H1 (cell line): ENCODE measurements around the gene BIVM. TPM values are rescaled to one million over a fixed set of nuclear protein-coding genes. Genes with fewer than 3 reads are reported as not detected.

Experiments
- CTCF ChIA-PET: fragments of 300-600 bp; sonication (Branson Sonifier 250); formaldehyde crosslinking; loops from one replicate; lab custom pipeline; 2021; ENCODE audit not compliant: partially characterized antibody; lab: Charles Lee
- POLR2A ChIA-PET: fragments of 300-600 bp; sonication (Branson Sonifier 250); formaldehyde crosslinking; loops from one replicate; lab custom pipeline; 2021; ENCODE audit warnings: inconsistent platforms; ENCODE audit not compliant: partially characterized antibody; lab: Charles Lee
- DNase-seq, 2 experiments: peaks; one replicate each; pipeline versions ENCODE4 v3.0.0 to v3.0.0-alpha.2; 2010 to 2022; ENCODE audit warnings: low spot score in 2 of 2, low read depth in 1 of 2, mixed read lengths in 1 of 2
- FAIRE-seq: peaks from 2 replicates; lab custom pipeline; 2011; peaks lifted over from hg19 to GRCh38; lab: Jason Lieb, UNC
- H2AFZ ChIP-seq: 2 replicates; pipeline ENCODE4 v1.8.1; 2012; ENCODE audit warnings: low read length, inconsistent platforms
- H2AK5ac ChIP-seq: 2 replicates; pipeline ENCODE4 v1.6.1; 2013; ENCODE audit warnings: low read depth, low read length
- H2BK120ac ChIP-seq: replicated peaks from 2 replicates; pipeline ENCODE3; 2013; ENCODE audit warnings: low read depth, low read length, inconsistent platforms
- H2BK12ac ChIP-seq: 2 replicates; pipeline ENCODE4 v1.6.1; 2013; ENCODE audit warnings: low read depth, low read length
- H2BK15ac ChIP-seq: 2 replicates; pipeline ENCODE4 v1.6.1; 2013; ENCODE audit warnings: low read length
- H2BK20ac ChIP-seq: 2 replicates; pipeline ENCODE4 v1.6.1; 2013; ENCODE audit warnings: low read length
- H2BK5ac ChIP-seq: 2 replicates; pipeline ENCODE4 v1.6.1; 2013; ENCODE audit warnings: low read depth, low read length
- H3K14ac ChIP-seq: 2 replicates; pipeline ENCODE4 v1.6.1; 2013; ENCODE audit warnings: inconsistent platforms; ENCODE audit not compliant: insufficient read length
- H3K18ac ChIP-seq: 2 replicates; pipeline ENCODE4 v1.6.1; 2013; ENCODE audit warnings: low read length; ENCODE audit errors: extremely low read depth
- H3K23ac ChIP-seq: 2 replicates; pipeline ENCODE4 v1.6.1; 2013; ENCODE audit warnings: inconsistent platforms; ENCODE audit not compliant: insufficient read length
- H3K23me2 ChIP-seq: 2 replicates; pipeline ENCODE4 v1.6.1; 2013; ENCODE audit warnings: low read depth, low read length
- H3K27ac ChIP-seq: 2 replicates; pipeline ENCODE4 v1.6.1; 2011; ENCODE audit warnings: low read depth, low read length, inconsistent platforms
- H3K27me3 ChIP-seq, 4 experiments: replicated peaks in 1 of 4; 1 replicate in 1 of 4; 2 replicates in 3 of 4; pipeline versions ENCODE4 v1.6.1 to v1.8.1; 2011 to 2013; ENCODE audit warnings: low read length in 3 of 4, mild to moderate bottlenecking in 3 of 4, inconsistent platforms in 2 of 4, mixed read lengths in 2 of 4, moderate library complexity in 1 of 4; ENCODE audit not compliant: control insufficient read depth in 3 of 4, insufficient read depth in 3 of 4; ENCODE audit errors: extremely low read depth in 1 of 4
- H3K36me3 ChIP-seq, 4 experiments: 2 replicates each; pipeline versions ENCODE4 v1.6.1 to v1.8.1; 2011 to 2013; ENCODE audit warnings: mild to moderate bottlenecking in 4 of 4, low read length in 3 of 4, moderate library complexity in 2 of 4, control low read depth in 1 of 4, inconsistent platforms in 1 of 4; ENCODE audit not compliant: insufficient read depth in 4 of 4, control insufficient read depth in 2 of 4
- H3K4ac ChIP-seq: replicated peaks from 2 replicates; pipeline ENCODE3; 2013; ENCODE audit warnings: low read length, low read depth, mixed read lengths, inconsistent platforms; ENCODE audit not compliant: insufficient read length
- H3K4me1 ChIP-seq, 4 experiments: replicated peaks in 1 of 4; 1 replicate in 1 of 4; 2 replicates in 3 of 4; pipeline versions ENCODE4 v1.6.1 to v1.8.1; 2011 to 2013; ENCODE audit warnings: low read length in 3 of 4, inconsistent platforms in 2 of 4, mixed read lengths in 1 of 4; ENCODE audit not compliant: insufficient read depth in 4 of 4, control insufficient read depth in 3 of 4
- H3K4me2 ChIP-seq, 2 experiments: 2 replicates each; pipeline versions ENCODE4 v1.6.1 to v1.8.1; 2011 to 2013; ENCODE audit warnings: low read depth in 2 of 2, low read length in 2 of 2, control low read depth in 1 of 2, inconsistent platforms in 1 of 2, mild to moderate bottlenecking in 1 of 2; ENCODE audit not compliant: insufficient read depth in 1 of 2
- H3K4me3 ChIP-seq, 4 experiments: fragments of 200-600, 300-600 bp in 1 of 4; sonication (generic), shearing (Covaris generic), sonication (Bioruptor Twin) in 1 of 4; 2 replicates each; pipeline versions ENCODE4 v1.5.1 to v1.8.1; 2011 to 2016; ENCODE audit warnings: low read length in 4 of 4, low read depth in 3 of 4, control low read depth in 2 of 4, inconsistent platforms in 2 of 4, mild to moderate bottlenecking in 2 of 4, mixed read lengths in 1 of 4, moderate library complexity in 1 of 4; ENCODE audit not compliant: insufficient read depth in 2 of 4; ENCODE audit errors: extremely low read depth in 1 of 4
- H3K56ac ChIP-seq: replicated peaks from 2 replicates; pipeline ENCODE3; 2013; ENCODE audit warnings: low read depth, mild to moderate bottlenecking, mixed read lengths, low read length, inconsistent platforms; ENCODE audit not compliant: insufficient read length
- H3K79me1 ChIP-seq: 2 replicates; pipeline ENCODE4 v1.6.1; 2013; ENCODE audit warnings: low read depth, low read length, control low read depth
- H3K79me2 ChIP-seq, 2 experiments: 2 replicates each; pipeline versions ENCODE4 v1.6.1 to v1.8.1; 2012 to 2013; ENCODE audit warnings: low read length in 2 of 2, mild to moderate bottlenecking in 2 of 2, inconsistent platforms in 1 of 2; ENCODE audit not compliant: insufficient read depth in 2 of 2, control insufficient read depth in 1 of 2
- H3K9ac ChIP-seq, 4 experiments: replicated peaks in 1 of 4; 1 replicate in 1 of 4; 2 replicates in 3 of 4; pipeline versions ENCODE4 v1.6.1 to v1.8.1; 2011 to 2013; ENCODE audit warnings: low read depth in 3 of 4, low read length in 3 of 4, control low read depth in 2 of 4, mild to moderate bottlenecking in 2 of 4, moderate library complexity in 2 of 4, inconsistent platforms in 1 of 4; ENCODE audit errors: extremely low read depth in 1 of 4
- H3K9me3 ChIP-seq, 2 experiments: 2 replicates each; pipeline versions ENCODE4 v1.6.1 to v1.8.1; 2012 to 2013; ENCODE audit warnings: mild to moderate bottlenecking in 2 of 2, moderate library complexity in 2 of 2, control low read depth in 1 of 2, inconsistent platforms in 1 of 2, low read depth in 1 of 2, low read length in 1 of 2, mixed read lengths in 1 of 2; ENCODE audit not compliant: insufficient read depth in 2 of 2
- H4K20me1 ChIP-seq, 2 experiments: replicated peaks in 1 of 2; 2 replicates each; pipeline versions ENCODE3 to v1.8.1; 2011 to 2013; ENCODE audit warnings: inconsistent platforms in 2 of 2, low read length in 2 of 2, mild to moderate bottlenecking in 1 of 2; ENCODE audit not compliant: insufficient read depth in 2 of 2, control insufficient read depth in 1 of 2
- H4K5ac ChIP-seq: 2 replicates; pipeline ENCODE4 v1.6.1; 2013; ENCODE audit warnings: low read length, low read depth, mixed read lengths, inconsistent platforms; ENCODE audit not compliant: insufficient read length
- H4K8ac ChIP-seq: 2 replicates; pipeline ENCODE4 v1.8.0; 2013; ENCODE audit warnings: mild to moderate bottlenecking, moderate library complexity, low read length, inconsistent platforms; ENCODE audit not compliant: insufficient read depth; ENCODE audit errors: extremely low read depth
- H4K91ac ChIP-seq: replicated peaks from 2 replicates; pipeline ENCODE3; 2013; ENCODE audit warnings: low read length, mixed read lengths, inconsistent platforms; ENCODE audit not compliant: insufficient read length
- FOSL1 ChIP-seq: IDR thresholded peaks from 2 replicates; pipeline ENCODE4 v1.6.1; 2011; ENCODE audit warnings: mild to moderate bottlenecking, low read depth, low read length, moderate library complexity; ENCODE audit not compliant: insufficient read depth
- GABPA ChIP-seq: IDR thresholded peaks from 2 replicates; pipeline ENCODE4 v1.6.1; 2011; ENCODE audit warnings: mild to moderate bottlenecking, low read length, moderate library complexity, borderline replicate concordance; ENCODE audit not compliant: insufficient read depth
- HDAC2 ChIP-seq, 2 experiments: fragments of 300-600 bp in 1 of 2; sonication (generic) in 1 of 2; IDR thresholded peaks; 2 replicates each; pipeline ENCODE4 v1.6.1; 2011 to 2012; ENCODE audit warnings: low read depth in 2 of 2, low read length in 2 of 2, mild to moderate bottlenecking in 2 of 2, moderate library complexity in 2 of 2, borderline replicate concordance in 1 of 2, inconsistent platforms in 1 of 2
- POLR2A ChIP-seq, 2 experiments: IDR thresholded peaks; 1 replicate in 1 of 2; 2 replicates in 1 of 2; pipeline ENCODE4 v1.6.1; 2011; ENCODE audit warnings: low read depth in 2 of 2, low read length in 2 of 2, mild to moderate bottlenecking in 2 of 2; ENCODE audit errors: control extremely low read depth in 1 of 2
- SIN3A ChIP-seq, 2 experiments: IDR thresholded peaks in 1 of 2; conservative IDR thresholded peaks in 1 of 2; 2 replicates each; pipeline ENCODE4 v1.6.1; 2011 to 2012; ENCODE audit warnings: low read length in 2 of 2, improper control_type of control experiment in 1 of 2, low read depth in 1 of 2, mild to moderate bottlenecking in 1 of 2
- TAF1 ChIP-seq: IDR thresholded peaks from 2 replicates; pipeline ENCODE4 v1.6.1; 2011; ENCODE audit warnings: mild to moderate bottlenecking, low read depth, low read length
- TBP ChIP-seq: IDR thresholded peaks from 2 replicates; pipeline ENCODE4 v1.6.1; 2011; ENCODE audit warnings: low read depth, low read length, improper control_type of control experiment
- WGBS, 2 experiments: shearing (Covaris generic) in 1 of 2; methylation state at CpG; one replicate each; pipeline versions ENCODE4 v1.1.6 to v1.1.7; 2013 to 2015; ENCODE audit warnings: low lambda C conversion rate in 2 of 2, mixed read lengths in 2 of 2, inconsistent platforms in 1 of 2, low coverage in 1 of 2, missing lambda C conversion rate in 1 of 2; ENCODE audit not compliant: insufficient replicate concordance in 2 of 2, insufficient coverage in 1 of 2, insufficient read length in 1 of 2; ENCODE audit errors: extremely low coverage in 1 of 2, missing lambda C conversion rate in 1 of 2; 5-methylcytosine and 5-hydroxymethylcytosine counted together
- polyA plus RNA-seq, 7 experiments: library from polyadenylated mRNA; depleted of rRNA in 3 of 7; stranded (reverse) in 5 of 7; unstranded in 2 of 7; fragments of >200 nt in 5 of 7; fragments of 200-250 nt in 2 of 7; gene quantifications; 1 replicate in 5 of 7; 2 replicates in 1 of 7; 4 replicates in 1 of 7; pipeline versions ENCODE4 v1.2.1 to v1.2.3, GENCODE V29; 2011 to 2013; ENCODE audit warnings: missing spikeins in 2 of 7, mixed read lengths in 2 of 7
- total RNA-seq: library from RNA; stranded (reverse); fragmentation: NEBNext Ultra II Directional; extraction: Animal tissue kit (Norgen Biotek cat#: 25700); gene quantifications from 2 replicates; pipeline ENCODE4 v1.2.1, GENCODE V29; 2021
- TF ChIP-seq, protein P1 (sequence below): IDR thresholded peaks from 2 replicates; pipeline ENCODE4 v1.6.1; 2012; ENCODE audit warnings: inconsistent platforms

The BIVM gene
- total and polyA plus RNA-seq, 2 of the 8 experiments (the other 6 are each of a cell fraction or from before 2014, with no cell fraction given), result 1.8 to 5.5 TPM

GRCh38 chr13:102845630-102846260 is 46.8 kb downstream of the BIVM start, which contains the start of gene ERCC5:
Gene ERCC5 (plus strand): TSS chr13:102846032. CDS start chr13:102846267, 235 bp downstream.
- Histone ChIP-seq H4K8ac (peak within 1 kb of the TSS; percentile 94), H2BK5ac (peak within 1 kb of the TSS; percentile 77; the same call in 1 of the 2 replicates), H3K4me3 (peak within 1 kb of the TSS; percentile 64 to 95 (median 90)), H3K23ac (no peak within 1 kb of the TSS), H2BK120ac (no peak within 1 kb of the TSS), H3K14ac (no peak within 1 kb of the TSS), H2BK20ac (no peak within 1 kb of the TSS), H3K4me1 (peaks cover 0 to 2% (median 0%) of the 10 kb centered on the region in 4 experiments; a peak in 1 of 7 replicates), H3K27ac (peak within 1 kb of the TSS; percentile 87), H3K79me2 (0 out of 4 replicates have a peak, but pooled peaks cover 0 to 5% of the 10 kb centered on the region in 2 experiments), H4K5ac (peak within 1 kb of the TSS; percentile 70), H3K4ac (peak within 1 kb of the TSS; percentile 39), H3K9me3 (no peaks in the 10 kb centered on the region), H3K56ac (peak within 1 kb of the TSS; percentile 94), H3K36me3 (no peaks in the 10 kb centered on the region), H3K18ac (peak within 1 kb of the TSS; percentile 81; the same call in 1 of the 2 replicates), H3K27me3 (no peaks in the 10 kb centered on the region), H3K23me2 (peaks cover 7% of the 10 kb centered on the region; the same call in 1 of the 2 replicates), H3K4me2 (peak within 1 kb of the TSS; percentile 82 to 92), H3K9ac (peak within 1 kb of the TSS; percentile 38 to 77 (median 74)), H2BK15ac (no peak within 1 kb of the TSS), H2AFZ (peak within 1 kb of the TSS; percentile 93), H2AK5ac (no peak within 1 kb of the TSS; the same call in 1 of the 2 replicates), H4K91ac (peak within 1 kb of the TSS; percentile 93), H3K79me1 (0 out of 2 replicates have a peak, but pooled peaks cover 2% of the 10 kb centered on the region), H2BK12ac (no peak within 1 kb of the TSS), H4K20me1 (no peaks in the 10 kb centered on the region)
- ChIA-PET CTCF (interaction anchor here (0.7 to 3.3 kb wide), 11 partner anchors 45 to 1119 kb away, joined by 3 to 14 read pairs (median 4); no protein-coding TSS in a partner anchor), POLR2A (interaction anchor here (0.7 to 1.8 kb wide), 9 partner anchors 11 to 254 kb away, joined by 3 to 9 read pairs (median 4); partner anchors contain the start of genes TEX30 and TPP2)
- 1% methylated on average over 49 of the region's 49 CpGs; no CpG with 5 or more reads in 1 of the 2 experiments for WGBS, 2 experiments
- FAIRE-seq (peak; percentile 83), DNase-seq (peak; percentile 75 to 96)
- TF ChIP-seq TBP (peak; percentile 76), TAF1 (peak; percentile 91), SIN3A (conservative IDR thresholded peaks at IDR 0.05 in 1 of 2, IDR thresholded peaks at IDR 0.05 in 1 of 2; ENCODE audit: low read depth in 1 of 2, low read length in 2 of 2) (peak; percentile 74 to 95), GABPA (peak; percentile 86; the same call in 1 of the 2 replicates), HDAC2 (IDR thresholded peaks at IDR 0.05; ENCODE audit: borderline replicate concordance in 1 of 2, low read depth in 2 of 2, low read length in 2 of 2) (peak; percentile 11 to 97; a peak in 2 of 4 replicates), POLR2A (IDR thresholded peaks at IDR 0.05; ENCODE audit: control extremely low read depth in 1 of 2, low read depth in 2 of 2, low read length in 2 of 2) (peak; percentile 75 to 92), FOSL1 (no peak)
- TF ChIP-seq, protein P1, sequence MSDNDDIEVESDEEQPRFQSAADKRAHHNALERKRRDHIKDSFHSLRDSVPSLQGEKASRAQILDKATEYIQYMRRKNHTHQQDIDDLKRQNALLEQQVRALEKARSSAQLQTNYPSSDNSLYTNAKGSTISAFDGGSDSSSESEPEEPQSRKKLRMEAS, result peak; percentile 50
